Raji (cell line): ENCODE results near the gene THOC2.

Experiments used
- POLR2A ChIP-seq: IDR thresholded peaks from 2 replicates; pipeline ENCODE4 v1.6.1; 2011; ENCODE audit warnings: low read depth, low read length, control low read depth; ENCODE audit not compliant: insufficient read depth

Gene THOC2

GRCh38 chrX:123603491-123603890, 129.4 kb downstream of the THOC2 start:
- TF ChIP-seq POLR2A: no peak

DNA sequence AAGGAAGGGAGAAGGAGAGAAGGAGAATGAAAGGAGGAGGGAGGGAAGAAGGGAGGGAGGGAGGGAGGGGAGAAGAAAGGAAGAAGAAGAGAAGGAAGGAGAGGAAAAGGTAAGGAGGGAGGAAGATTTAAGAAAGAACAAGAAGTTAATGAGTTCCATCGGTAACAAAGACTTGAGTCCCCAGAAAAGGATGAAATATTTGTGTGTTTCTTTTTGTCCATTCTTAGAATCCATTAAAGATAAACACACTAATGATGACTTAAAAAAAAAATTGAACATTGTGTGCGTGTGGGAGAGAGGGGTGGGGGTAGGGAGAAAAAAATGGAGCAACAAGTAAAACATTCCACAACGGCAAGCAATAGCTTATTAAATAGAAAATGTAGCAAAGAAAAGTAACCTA, 131.4 kb downstream of the THOC2 start:
- TF ChIP-seq POLR2A: no peak

DNA sequence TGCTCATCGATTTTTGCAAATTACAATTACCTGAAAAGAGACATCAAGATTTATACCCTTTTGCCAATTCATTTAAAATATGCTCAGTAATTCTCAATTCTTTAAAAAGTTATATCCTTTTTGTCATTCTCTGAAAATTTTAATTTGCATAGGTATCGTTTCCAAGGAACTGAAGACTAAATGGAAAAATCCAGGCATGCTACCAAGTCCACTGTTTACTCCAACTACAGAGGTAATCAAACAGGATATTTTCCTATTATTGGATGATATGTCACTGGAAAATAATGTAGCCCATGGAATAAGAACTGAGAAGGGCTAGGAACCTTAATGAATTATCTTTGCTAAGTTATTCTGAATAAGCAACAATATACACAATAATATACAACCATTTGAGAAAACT, 132.7 kb downstream of the THOC2 start:
- TF ChIP-seq POLR2A: no peak

GRCh38 chrX:123590842-123591486, 141.9 kb downstream of the THOC2 start:
- TF ChIP-seq POLR2A: no peak

DNA sequence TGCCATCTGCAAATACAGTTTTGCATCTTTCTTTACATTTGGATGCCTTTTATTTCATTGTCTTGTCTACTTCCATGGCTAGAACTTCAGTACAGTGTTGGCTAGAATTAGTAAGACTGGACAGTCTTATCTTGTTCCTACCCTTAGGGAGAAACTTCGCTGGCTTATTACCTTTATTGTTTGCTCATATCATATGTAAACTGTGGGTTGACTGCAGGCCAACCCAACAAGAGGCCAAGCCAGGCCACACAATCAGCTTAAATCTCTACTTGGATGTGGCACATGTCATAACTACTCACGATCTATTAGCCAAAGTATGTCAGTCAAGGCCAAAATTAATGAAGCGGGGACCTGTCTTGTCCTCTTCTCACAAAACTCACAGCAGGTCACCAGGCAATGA, 144.1 kb downstream of the THOC2 start:
- no peak for TF ChIP-seq POLR2A

DNA sequence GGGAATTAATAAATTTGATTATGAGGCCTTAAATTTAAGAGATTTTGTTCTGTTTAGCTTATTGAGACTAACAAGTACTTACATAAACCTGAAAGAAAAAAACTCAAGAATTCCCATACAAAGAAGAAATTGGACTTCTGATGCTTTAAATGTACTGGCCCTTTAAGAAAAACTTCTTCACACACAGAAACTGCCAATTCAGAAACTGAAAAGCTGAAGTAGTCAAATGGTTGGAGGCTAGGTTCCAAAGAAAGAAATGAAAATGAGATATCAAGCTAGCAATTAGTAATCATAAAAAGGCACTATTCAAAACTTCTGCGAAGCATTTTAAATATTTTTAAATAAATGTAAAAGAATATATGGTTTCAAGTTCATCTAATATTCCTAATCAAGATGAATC, 151.3 kb downstream of the THOC2 start:
- no peak for TF ChIP-seq POLR2A

GRCh38 chrX:123580792-123581191, 152.1 kb downstream of the THOC2 start:
- TF ChIP-seq POLR2A: no peak

- no peak for TF ChIP-seq POLR2A
These were observed 162.8 kb downstream of the THOC2 start for GRCh38 chrX:123570011-123570590.

DNA sequence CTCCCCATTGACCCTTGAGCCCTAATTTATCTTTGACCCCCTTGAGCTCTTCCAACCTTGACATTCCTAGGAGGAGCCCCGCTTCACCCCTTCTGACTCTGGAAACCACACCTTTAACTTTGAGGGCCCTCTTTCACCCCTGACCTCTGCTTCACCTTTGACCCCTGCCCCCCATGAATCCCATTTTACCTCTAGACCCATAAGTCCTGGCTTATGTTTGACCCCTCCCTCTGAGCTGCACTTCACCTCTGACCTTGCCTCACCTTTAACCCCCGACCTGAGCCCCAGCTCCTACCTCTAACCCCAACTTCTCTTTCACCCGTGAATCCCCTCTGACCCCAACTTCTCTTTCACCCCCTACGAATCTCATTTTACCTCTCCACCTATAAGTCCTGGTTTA, 169.7 kb downstream of the THOC2 start:
- TF ChIP-seq POLR2A: no peak

DNA sequence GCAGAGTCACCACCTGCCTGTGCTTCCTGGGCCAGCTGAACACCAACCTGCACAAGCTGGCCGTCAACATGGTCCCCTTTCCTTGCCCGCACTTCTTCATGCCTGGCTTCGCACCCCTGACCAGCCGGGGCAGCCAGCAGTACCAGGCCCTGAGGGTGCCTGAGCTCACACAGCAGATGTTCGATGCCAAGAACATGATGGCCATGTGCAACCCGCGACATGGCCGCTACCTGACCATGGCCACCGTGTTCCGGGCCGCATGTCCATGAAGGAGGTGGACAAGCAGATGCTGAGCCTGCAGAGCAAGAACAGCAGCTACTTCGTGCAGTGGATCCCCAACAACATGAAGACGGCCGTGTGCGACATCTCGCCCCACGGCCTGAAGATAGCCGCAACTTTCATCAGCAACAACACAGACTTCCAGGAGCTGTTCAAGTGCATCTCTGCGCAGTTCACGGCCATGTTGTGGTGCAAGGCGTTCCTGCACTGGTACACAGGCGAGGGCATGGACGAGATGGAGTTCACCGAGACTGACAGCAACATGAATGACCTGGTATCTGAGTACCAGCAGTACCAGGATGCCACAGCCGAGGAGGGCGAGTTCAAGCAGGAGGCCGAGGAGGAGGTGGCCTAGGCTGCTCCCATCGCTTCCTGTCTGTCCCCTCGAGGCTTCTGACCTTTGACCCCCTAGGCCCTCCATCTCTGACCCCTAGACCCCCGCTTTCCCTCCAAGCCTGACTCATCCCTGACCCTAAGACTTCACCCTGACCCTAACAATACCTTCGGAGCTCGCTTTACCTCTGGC, 170.3 kb downstream of the THOC2 start:
- TF ChIP-seq POLR2A: no peak

- no peak for TF ChIP-seq POLR2A
These were observed 171.2 kb downstream of the THOC2 start for GRCh38 chrX:123561439-123562215.

DNA sequence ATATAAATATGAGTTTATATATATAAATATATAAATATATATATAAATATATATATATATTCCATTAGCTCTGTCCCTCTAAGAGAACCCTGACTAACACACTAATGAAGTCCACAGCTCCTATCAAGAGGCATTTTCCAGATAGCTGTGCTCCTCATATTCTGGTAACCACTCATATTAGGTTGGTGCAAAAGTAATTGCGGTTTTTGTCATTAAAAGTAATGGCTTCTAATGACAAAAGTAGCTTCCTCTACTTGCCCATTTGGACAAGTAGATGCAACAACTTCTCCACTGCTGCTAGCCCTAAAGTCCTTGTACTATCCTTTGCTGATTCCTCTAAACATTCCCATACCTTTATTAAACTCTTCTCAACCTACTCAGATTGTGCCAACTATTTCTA, 182.0 kb downstream of the THOC2 start:
- no peak for TF ChIP-seq POLR2A
